Measurements from ENCODE around the gene MTURN.

GRCh38 chr7:30147785-30148184 is 13.0 kb downstream of the MTURN start:
- TF ChIP-seq EZH2 (IDR thresholded peaks at IDR 0.05; ENCODE audit: borderline replicate concordance, insufficient read depth, low read depth, low read length, poor library complexity, severe bottlenecking) (no peak), CTCF (IDR thresholded peaks at IDR 0.05) (no peak)

Measured in B cell (primary cell).